ENCODE data around the gene PCGF2.

PCGF2 gene

DNA sequence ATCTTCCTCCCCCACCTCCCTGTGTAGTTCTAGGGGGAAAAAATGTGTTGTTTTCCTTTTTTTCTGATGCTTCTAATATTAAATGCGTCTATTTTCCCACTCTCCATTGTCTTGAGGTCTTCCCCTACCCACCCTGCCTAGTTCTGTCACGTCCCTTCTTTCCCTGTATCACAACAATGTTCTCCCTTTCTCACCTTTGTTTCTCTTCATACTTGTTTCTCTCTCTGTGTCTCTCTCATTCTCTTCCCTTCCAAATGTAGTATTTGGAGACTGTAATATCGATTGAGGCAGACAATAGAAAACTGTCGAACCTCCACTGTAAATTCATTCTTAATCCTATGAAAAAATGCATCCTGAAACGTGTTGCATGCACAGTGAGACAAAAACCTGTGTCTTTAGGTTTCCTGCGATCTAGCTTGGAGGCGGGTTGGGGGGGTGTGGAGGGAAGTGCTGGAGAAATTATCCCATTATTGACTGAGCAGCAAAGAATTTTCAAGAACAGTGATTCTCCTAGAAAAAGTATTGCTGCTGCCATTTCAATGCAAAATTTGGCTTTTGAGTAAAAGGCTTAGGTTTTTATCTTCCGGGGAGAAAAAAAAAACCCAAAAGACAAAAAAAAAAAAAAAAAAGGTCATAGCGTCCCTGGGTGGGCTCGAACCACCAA is 3.1 kb upstream of the PCGF2 start:
- no peak for DNase-seq (ENCODE audit: low read depth in 2 of 2)

GRCh38 chr17:38750312-38751121 is 2.4 kb upstream of the PCGF2 start:
- no peak for DNase-seq (ENCODE audit: low read depth in 2 of 2)

DNA sequence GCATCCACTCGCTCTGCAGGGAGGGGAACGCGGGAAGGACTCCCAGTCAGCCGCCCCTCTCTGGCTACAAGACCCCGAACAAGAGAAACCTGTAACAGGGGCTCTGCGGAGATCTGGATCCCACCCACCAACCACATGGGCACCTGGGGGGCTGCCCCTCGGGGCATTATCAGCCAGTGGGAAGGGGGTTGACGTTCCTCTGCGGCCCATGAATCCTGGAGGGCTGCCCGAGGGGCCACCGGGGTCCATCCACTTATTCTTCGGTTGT is 1.8 kb upstream of the PCGF2 start:
- no peak for DNase-seq (ENCODE audit: low read depth in 2 of 2)

GRCh38 chr17:38749223-38750043 is 1.3 kb upstream of the PCGF2 start:
- no peak for DNase-seq (ENCODE audit: low read depth in 2 of 2)

DNA sequence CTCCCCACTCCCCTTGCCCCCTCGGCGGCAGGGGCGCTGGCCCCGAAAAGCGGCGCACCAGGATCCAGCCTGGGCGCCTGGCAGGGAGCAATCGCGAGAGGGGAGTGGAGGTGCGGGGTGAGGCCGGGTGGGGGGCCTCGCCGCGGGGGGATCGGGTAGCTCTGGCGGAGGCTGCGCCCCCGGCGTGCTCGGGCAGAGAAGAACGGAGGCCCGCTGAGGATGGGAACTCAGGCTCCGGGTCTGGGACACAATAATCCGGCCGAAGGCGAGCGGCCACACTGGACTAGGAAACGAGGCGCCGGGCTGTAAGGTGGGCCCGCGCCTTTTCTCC is 721 bp upstream of the PCGF2 start:
- DNase-seq (ENCODE audit: low read depth in 2 of 2): no peak

DNA sequence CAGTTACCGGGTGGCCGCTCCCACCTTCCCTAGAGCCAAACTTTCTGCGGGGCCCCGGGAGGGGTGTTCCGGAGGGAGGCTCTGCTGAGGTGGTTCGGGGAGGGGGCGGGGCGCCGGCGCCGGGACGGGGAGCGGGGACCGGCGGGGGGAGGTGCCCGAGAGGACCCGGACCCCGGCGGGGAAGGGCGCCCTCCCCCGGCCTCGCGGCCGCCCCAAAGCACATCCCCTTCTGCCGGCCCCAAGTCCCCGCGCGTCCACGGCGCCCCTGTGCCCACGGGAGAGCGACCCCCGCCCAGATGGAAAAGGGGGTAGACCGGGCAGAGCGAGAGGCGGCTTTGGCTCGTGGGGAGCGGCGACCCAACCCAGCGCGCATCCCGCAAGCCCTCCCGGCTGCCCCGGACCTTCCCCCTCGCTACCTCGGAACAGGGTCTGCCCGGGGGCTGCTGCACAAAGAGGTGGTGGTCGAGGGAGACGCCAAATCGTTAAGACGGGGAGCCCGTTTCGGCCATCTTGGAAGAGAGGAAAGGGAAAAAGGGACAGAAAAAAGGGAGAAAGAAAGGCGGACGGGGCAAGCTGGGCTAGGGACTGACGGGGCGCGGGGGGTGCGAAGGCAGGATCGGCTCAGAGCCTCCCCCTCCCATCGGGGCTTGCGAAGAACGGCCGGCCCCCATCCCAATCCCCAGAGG is 530 bp downstream of the PCGF2 start:
- DNase-seq (ENCODE audit: low read depth in 2 of 2): no peak

GRCh38 chr17:38746849-38747462 is 1.2 kb downstream of the PCGF2 start:
- DNase-seq (ENCODE audit: low read depth in 2 of 2): no peak

- DNase-seq (ENCODE audit: low read depth in 2 of 2): no peak
These were observed 1.9 kb downstream of the PCGF2 start for GRCh38 chr17:38746004-38746848.

GRCh38 chr17:38745545-38745944 is 2.6 kb downstream of the PCGF2 start:
- no peak for DNase-seq (ENCODE audit: low read depth in 2 of 2)

DNA sequence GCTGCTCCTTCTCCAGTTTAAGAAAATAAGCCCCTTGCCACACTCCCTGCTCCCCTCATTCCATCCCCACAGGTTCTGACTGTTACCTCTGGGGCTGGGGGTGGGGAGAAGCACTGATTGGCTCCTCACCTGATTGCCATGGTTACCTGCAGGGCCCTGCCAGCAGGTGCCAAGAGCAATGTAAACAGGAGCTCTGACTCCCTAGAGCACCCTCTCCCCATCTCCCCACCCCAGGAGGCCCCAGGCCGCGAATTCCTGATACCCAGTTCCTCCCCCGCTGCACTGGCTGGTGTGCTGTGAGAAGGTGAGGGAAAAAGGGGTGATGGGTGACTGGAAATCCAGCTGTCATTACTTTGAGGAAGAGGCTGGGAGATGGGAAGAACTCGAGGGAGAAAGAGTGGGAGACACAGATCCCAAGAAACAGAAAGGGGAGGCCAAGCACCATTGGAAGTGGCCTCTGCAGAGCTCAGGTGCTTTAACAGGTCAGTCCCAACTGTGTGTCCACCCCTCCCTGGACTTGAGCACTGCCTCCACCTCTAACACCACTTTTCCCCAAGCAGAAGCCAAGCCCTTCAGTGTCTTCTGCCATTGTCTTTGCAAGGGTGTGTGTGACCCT is 4.5 kb downstream of the PCGF2 start:
- no peak for DNase-seq (ENCODE audit: low read depth in 2 of 2)

GRCh38 chr17:38742411-38743308 is 5.5 kb downstream of the PCGF2 start:
- no peak for DNase-seq (ENCODE audit: low read depth in 2 of 2)

DNA sequence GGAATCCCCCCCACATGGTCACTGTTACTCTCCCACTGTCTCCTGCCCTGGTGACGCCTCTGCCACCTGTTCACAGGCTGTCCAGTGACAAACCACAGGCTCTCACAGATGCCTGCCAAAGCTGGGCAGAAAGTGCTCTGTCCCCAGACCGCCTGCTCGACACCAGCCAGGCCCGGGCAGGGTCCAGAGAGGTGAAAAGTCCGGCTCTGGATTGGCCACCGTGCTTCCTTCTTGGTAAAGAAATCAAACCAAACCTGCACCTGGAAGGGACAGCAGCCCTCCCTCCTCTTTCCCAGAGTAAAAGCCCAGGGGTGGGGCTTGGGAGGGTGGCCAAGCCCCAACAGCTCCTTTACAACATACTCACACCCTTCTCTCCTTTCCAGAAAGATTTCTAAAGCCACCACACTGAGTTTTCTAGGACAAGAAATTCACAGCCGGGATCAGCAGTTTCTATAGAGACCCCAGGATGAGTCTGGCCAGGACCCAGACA is 6.2 kb downstream of the PCGF2 start:
- DNase-seq (ENCODE audit: low read depth in 2 of 2): no peak

- DNase-seq (ENCODE audit: low read depth in 2 of 2): no peak
These were observed 6.7 kb downstream of the PCGF2 start for GRCh38 chr17:38741461-38741860.

DNA sequence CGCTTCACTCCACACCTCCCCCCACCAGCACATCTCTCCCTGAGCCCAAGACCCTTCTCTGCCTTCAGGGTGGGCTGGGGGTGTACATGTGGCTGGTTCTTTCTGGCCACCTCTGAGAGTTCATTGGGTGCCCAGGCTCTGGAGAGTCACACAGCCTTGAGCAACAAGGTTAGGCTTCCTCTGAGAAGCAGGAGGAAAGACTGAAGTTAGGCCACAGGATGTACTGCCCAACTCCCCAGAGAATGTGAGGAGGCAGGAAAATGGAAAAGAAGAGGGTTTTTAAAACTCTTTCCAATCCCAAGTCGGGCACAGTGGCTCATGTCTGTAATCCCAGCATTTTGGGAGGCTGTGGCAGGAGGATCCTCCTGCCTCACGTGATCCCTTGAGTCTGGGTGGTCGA is 7.3 kb downstream of the PCGF2 start:
- no peak for DNase-seq (ENCODE audit: low read depth in 2 of 2)

GRCh38 chr17:38740044-38740443 is 8.1 kb downstream of the PCGF2 start:
- DNase-seq (ENCODE audit: low read depth in 2 of 2): no peak

- DNase-seq (ENCODE audit: low read depth in 2 of 2): no peak
These were observed 8.8 kb downstream of the PCGF2 start for GRCh38 chr17:38739305-38739704.

DNA sequence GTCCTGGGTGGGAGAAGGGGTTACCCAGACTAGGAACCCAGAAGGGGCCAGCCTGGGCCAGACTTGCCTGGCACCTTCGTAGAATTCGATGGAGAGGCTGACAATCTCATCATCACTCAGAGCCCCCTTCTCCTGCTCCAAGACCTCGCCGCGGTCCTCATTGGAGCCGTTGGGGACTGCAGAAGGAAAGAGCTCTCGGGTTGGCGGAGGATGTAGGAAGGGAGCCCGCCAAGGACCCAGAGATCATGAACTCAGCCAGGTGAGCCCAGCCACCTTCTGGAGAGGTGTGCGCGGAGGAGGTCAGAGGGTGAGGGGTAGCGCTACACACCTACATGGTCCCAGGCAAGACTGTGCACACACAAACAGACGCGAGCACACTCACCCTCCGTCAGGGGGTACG is 9.4 kb downstream of the PCGF2 start:
- DNase-seq (ENCODE audit: low read depth in 2 of 2): no peak

- DNase-seq (ENCODE audit: low read depth in 2 of 2): no peak
These were observed 10.0 kb downstream of the PCGF2 start for GRCh38 chr17:38738007-38738662.

All from stimulated activated CD4-positive, alpha-beta T cell treated with anti-CD3 and anti-CD28 coated beads, Interleukin-1b, Interleukin-23, amount 100 ng/mL, for 1 hour (primary cell).